GM19035 (cell line): ENCODE measurements around the gene ANO6.
"Not testable (repeated sequence)": the region's sequence is repeated elsewhere in the genome, so short reads cannot be mapped to it uniquely, and the experiment has no call there.

ENCODE experiments used
- ATAC-seq: cut with Tn5 transposase; IDR thresholded peaks from one replicate; pipeline ENCODE4 v1.9.1; 2021; ENCODE audit not compliant: unreplicated experiment

The ANO6 gene, protein sequence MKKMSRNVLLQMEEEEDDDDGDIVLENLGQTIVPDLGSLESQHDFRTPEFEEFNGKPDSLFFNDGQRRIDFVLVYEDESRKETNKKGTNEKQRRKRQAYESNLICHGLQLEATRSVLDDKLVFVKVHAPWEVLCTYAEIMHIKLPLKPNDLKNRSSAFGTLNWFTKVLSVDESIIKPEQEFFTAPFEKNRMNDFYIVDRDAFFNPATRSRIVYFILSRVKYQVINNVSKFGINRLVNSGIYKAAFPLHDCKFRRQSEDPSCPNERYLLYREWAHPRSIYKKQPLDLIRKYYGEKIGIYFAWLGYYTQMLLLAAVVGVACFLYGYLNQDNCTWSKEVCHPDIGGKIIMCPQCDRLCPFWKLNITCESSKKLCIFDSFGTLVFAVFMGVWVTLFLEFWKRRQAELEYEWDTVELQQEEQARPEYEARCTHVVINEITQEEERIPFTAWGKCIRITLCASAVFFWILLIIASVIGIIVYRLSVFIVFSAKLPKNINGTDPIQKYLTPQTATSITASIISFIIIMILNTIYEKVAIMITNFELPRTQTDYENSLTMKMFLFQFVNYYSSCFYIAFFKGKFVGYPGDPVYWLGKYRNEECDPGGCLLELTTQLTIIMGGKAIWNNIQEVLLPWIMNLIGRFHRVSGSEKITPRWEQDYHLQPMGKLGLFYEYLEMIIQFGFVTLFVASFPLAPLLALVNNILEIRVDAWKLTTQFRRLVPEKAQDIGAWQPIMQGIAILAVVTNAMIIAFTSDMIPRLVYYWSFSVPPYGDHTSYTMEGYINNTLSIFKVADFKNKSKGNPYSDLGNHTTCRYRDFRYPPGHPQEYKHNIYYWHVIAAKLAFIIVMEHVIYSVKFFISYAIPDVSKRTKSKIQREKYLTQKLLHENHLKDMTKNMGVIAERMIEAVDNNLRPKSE

DNA sequence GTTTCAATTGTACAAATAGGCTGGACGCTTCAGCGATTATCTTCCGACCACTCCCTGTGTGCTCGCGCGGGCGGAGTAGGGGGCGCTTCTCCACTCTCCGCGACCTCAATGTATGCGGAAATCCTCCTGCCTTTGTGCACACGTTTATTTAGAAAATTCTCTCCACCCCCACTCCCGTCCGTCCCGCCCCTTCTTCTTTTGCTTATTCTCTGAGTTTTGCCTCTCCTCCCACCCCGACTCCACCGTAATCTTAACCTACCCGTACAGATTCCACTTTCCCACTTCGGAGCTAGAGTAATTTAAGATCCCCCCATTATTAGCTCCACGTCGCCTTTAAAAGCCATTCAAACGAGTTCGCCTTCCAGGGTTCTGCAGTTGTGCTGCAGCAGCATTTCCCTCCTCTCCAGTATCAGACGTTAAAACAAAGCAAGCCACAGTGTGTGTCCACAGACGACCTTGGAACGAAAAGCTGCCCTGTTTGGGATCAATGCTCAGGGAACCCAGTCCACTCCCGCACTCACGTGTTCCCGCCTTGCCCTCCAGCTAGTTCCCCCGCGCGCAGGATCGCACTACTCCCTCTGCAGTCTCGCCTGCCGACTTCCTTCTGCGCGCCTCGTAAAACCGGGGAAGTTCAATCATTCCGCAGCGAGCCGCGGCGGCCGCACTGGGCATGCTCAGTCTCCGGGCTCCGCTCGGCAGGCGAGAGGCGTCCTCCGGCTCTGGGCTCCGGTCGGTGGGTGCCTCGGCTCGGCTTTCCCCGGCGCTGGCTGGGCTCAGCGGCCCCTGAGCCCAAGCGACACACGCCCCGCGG is at the start of gene ANO6:
Gene ANO6 (plus strand): TSS at position 677 of the 811 bp plus-strand sequence. CDS start 227 bp downstream, outside the sequence.
- ATAC-seq, result peak; percentile 72

DNA sequence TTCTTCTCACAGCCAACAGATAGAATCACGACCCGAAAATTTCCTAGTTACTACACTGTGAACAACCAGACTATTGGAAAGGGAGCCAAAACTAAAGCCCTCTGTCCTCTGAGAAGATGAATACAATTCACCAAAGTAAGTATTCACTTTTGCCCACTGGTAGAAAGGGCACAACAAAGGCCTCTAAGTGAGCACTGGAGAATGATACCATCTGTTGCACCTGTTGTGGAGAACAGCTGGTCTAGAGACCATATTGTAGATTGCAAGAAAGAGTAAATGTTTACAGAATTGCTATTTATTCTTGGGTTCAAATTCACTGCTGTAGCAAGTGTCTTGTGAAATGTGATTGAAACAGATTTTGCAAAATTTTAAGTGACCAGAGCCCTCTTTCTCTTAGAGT is 46.9 kb upstream of the ANO6 start:
- ATAC-seq, result no peak

DNA sequence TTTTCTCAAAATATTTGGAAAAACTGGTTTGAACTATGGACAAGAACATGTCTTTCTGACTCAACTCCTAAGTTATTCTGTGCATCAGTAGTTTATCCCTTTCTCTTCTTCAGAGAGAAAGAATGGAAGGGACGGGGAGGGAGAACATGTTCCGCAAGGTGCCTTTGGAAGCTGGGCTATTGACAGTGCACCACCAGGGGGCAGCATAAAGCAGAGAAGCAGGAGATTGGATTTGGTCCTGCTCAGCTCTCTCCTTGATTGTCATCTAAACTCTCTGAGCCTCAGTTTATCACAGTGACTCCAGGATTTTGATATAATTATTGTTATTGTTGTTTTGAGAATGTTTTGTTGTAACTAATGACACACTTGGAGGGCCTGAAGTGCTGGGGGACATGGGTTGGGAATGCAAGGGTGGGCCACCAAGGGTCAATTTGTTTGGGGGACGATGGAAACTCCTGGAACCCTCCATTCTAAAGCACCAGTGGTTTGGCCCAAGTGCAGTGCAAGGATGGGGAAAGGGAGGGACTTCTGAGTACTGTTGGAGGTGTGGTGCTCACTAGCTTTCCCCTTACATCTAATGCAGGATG is 45.3 kb upstream of the ANO6 start:
- peak; percentile 88 for ATAC-seq

DNA sequence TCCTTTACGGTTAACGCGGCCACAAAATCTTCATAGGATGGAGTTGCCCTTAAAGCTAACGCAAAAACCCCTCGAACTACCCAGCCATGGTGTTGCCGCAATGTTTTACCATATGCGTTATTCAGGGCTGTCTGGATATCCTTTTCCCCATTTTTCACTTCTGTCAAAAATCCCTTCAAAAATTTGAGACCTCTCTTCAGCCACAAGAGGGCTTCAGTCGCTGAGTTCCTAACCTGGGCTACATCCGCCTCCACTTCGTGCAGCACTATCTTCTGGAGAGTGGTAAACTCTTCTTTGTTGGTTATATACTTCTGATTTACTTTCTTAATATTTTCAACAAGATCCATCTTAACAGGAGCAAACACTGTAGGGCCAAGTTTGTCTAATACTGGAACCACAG is 42.6 kb upstream of the ANO6 start:
- ATAC-seq, result not testable (repeated sequence)

DNA sequence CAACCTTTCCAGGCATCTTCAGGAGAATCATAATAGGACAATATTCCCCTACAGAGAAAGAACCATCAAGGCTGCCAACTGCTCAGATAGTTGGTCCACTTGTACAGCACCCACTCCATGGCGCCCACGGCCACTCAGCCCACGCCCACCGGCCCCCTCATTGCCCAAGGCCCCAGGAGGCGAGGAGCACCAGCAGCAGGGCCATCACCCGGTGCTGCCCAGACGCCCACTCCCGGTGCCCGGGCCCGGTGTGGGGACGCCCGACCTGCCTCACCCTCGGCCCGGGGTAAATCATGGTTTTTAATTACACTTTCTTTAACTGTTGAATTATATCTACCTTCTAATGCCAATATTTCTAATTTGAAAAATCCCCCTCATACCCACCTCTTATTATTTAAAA is 41.3 kb upstream of the ANO6 start:
- no peak for ATAC-seq

DNA sequence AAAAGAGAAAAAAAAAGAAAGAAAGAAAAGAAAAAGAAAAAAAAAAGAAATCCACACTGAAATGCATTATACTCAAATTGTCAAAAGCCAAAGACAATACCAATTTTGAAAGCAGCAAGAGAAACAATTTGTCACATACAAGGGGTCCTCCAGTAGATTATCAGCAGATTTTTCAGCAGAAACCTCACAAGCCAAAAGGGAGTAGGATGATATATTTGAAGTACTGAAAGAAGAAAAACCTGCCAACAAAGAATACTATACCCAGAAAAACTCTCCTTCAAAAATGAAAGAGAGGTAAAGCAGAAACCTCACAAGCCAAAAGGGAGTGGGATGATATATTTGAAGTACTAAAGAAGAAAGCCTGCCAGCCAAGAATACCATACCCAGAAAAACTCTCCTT is 37.1 kb upstream of the ANO6 start:
- no peak for ATAC-seq

DNA sequence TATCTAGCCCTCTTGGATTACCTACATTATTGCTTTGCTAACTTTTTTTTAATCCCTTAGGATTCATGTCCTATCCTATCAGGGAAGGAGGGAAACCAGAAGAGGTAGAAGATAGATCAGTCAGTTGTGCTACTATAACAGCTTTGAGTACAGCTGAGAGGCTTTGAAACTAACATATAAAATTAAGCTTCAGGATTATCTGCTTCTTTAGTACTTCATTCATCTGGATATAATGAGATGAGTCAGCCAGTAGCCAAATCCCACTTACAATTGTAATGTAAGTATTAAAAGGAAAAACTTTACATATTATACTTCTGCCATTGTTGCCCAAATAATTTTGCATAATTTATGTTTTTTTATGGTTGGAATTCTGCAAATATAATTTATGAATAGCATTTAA is 33.4 kb upstream of the ANO6 start:
- ATAC-seq, result no peak

DNA sequence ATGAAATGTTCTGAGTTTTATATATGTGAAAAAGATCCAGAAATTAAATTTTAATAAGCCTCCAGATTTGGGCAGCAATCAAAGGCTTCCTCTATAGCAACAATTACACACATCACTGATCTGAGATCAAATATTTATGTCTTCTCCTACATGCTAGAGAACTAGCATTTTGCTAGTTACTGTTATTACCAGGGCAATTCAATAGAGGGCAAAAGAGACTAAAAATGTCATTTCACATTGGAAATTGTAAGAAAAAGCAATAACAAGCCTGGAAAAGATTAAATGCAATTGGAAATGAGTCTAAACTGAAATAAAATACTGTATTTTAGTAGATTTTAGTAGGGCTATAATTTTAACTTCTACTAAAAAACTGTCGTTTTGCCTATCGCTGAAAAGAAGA is 32.6 kb upstream of the ANO6 start:
- no peak for ATAC-seq

DNA sequence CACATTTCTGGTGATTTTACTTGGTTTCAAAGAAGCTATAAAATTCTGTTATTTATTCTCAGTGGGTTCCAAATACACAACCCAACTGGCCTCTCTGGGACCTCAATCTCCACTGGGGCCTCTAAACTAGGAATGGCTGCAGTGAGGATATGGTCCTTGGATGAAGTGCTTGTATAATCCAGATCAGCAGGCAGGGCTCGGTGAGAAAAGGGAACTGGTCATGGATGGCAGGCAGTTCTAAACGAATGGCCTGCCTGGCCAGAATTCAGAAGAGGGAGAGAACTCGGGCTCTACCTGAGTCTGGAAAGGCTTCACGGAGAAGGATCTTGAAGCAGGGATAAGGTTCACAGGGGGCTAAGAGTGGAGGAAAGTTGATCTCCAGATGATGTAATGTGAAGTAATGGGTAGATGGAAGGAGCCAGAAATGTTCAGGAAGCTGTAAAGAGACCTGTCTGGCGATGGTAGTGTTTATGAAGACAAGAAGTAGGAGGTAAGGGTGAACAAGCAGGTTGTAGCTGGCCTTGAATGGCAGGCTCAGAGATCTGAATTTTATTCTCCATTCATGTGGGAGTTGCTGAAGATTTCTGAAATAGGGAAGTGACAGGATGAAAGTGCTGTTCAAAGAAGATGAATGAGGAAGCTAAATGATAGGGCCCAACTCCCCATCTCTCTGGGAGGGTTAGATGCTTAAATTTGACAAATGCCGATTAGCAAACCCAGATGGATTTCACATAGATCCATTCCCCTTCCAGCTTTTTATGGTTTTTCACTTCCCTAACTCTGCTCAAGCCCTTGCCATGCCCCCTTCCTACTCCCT is 31.5 kb upstream of the ANO6 start:
- ATAC-seq, result no peak

DNA sequence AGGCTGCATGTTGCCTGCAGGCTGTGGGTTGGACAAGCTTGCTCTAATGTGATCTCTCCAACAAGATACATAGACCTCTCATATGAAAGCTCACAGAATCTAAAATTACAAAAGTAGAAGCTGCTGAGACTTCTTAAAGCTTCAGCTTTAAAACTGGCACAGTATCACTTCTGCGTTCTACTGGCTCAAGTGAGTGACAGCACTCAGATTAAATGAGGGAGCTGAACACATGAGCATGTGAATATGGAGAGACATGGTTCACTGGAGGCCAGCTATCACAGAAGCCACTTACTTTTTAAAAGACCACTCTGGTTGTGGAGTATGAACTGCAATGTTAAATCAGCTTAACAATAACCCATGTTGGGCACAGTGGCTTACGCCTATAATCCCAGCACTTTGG is 29.1 kb upstream of the ANO6 start:
- ATAC-seq, result no peak

DNA sequence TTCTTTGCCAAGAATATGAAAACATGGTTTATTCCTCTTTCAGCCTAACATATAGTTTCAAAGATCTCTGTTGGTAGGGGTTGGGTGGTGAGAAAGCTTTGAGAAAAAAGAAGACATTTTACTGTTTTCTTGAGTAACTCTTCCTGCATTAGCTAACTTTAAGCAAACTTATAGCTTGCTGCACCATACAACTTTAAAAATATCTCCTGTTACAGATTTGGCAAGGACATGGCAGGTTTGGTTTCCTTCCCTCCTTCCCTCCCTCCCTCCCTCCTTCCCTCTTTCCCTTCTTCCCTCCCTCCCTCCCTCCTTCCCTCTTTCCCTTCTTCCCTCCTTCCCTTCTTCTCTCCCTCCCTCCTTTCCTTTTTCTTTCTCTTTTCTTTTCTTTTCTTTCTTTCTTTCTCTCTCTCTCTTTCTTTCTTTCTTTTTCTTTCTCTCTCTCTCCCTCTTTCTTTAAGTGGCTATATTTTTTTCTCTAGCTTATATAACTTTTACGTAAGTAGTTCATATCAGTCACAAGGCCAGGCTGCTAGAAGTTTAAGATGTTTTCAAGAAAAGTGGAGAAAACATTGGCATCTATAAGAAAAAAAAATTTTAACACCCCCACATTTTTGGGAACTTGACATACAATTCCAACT is 26.0 kb upstream of the ANO6 start:
- no peak for ATAC-seq

DNA sequence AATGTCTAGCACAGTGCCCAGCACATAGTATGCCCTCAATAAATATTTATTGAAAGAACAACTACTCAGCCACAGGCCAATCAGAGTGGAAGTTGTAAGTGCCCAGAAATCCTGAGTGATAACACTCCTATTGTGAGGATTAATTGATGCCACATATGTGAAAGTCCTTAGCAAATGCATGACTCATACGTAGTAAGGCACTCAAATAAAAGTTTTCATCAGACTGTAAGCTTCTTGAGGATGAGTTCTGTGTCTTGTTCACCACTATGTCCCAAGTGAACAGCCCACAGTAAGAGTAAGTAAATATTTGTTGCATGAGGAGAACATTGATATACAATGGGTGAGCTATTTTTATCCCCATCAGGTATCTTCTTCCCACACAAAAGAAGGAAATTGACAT is 24.7 kb upstream of the ANO6 start:
- ATAC-seq, result no peak

DNA sequence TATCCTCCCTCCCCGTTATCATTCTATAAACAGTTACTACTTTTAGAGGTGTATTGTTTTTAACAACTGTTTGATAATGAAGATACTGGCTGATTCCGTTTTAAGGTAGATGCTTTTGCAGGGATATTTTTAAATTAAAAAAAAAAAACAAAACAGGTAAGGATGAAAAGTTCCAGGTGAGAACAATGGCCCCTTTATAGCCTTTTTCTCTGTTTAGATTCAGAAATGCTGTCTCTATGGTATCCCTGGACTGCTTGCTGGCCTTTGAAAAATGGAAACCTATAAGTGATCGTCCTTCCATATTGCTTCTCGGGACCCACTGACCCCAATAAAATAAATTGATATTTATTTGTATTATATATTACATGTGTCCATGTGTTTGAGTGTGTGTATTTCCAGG is 23.2 kb upstream of the ANO6 start:
- ATAC-seq, result no peak

DNA sequence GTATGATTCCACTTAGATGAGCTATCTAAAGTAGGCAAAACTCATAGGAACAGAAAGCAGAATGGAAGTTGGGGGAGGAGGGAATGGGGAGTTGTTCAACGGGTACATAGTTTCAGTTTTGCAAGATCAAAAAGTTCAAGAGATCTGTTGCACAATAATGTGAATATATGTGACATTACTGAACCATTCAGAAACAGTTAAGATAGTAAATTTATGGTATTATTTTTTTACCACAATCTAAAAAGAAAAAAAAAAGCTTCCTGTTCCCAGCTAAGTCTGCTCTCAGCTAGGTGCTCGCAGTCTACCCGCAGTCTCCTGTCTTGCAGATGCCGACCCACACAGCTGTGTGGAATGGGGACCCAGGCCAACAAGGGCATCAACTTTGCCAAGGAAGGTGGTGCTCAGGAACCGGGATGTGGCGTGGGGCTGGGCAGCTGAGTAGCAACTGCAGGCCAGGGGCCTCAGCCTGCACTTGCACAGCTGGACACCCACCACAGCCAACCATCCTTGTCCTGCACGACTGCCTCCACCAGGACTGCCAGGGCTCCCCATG is 15.3 kb upstream of the ANO6 start:
- no peak for ATAC-seq

DNA sequence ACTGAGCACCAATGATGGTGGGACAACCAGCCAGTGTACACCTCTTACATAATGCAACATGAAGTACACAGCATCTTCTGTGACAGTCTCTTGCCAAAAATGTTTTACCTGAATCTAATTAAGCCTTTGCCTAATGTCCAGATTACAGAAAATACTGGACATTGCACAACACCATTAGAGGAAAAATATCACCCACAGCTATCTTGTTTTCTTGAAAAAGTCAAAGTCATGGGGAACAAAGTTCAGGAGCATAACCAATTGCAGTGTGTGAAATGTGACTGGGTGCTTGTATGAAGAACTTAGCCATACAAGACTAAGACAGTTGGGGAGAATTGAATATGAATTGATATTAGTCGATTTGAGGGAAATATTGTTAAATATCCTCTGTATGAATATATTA is 12.1 kb upstream of the ANO6 start:
- ATAC-seq, result no peak

DNA sequence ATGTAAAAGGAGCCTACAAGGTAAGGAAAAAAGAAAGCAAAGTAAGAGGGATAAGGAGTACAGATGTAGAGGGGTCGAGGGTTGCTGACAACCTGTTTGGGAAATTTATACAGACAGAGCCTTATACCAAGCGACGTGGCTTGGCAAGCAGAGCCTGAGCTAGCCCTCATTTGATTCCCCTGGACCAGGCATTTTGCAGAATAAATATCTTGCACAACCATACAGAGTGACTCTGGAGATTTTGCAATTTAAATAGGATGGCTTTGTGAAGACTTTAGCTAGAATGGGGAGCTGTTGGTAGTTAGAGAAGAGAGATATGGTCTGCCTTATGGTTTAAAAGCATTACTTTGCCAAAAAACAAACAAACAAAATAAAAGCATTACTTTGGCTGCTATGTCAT is 11.1 kb upstream of the ANO6 start:
- no peak for ATAC-seq

DNA sequence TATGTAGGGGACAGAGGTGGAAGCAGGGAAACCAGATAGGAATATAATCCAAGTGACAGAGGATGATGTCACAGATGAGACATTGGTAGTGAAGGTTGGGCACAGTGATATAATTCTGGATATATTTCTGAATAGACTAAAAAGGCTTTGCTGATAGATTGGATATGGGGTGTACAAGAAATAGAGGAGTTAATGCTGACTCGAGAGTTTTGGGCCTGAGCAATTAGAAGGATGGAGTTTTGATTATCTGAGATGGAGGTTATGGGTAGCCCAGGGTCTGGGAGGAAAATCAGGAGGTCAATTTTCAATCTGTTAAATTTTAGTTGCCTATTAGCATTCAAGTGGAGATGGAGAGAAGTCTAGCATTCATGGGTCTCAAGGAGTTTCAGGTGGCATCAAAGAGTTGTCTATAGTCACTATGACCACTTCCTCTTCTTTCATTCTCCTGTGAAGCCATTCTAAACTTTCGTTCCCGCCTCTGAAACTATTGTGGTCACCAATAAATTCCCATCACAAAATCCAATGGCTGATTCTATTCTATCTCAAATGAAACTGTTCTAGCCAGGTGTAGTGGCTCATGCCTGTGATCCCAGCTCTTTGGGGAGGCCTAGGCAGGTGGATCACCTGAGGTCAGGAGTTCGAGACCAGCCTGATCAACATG is 10.6 kb upstream of the ANO6 start:
- peak; percentile 63 for ATAC-seq

DNA sequence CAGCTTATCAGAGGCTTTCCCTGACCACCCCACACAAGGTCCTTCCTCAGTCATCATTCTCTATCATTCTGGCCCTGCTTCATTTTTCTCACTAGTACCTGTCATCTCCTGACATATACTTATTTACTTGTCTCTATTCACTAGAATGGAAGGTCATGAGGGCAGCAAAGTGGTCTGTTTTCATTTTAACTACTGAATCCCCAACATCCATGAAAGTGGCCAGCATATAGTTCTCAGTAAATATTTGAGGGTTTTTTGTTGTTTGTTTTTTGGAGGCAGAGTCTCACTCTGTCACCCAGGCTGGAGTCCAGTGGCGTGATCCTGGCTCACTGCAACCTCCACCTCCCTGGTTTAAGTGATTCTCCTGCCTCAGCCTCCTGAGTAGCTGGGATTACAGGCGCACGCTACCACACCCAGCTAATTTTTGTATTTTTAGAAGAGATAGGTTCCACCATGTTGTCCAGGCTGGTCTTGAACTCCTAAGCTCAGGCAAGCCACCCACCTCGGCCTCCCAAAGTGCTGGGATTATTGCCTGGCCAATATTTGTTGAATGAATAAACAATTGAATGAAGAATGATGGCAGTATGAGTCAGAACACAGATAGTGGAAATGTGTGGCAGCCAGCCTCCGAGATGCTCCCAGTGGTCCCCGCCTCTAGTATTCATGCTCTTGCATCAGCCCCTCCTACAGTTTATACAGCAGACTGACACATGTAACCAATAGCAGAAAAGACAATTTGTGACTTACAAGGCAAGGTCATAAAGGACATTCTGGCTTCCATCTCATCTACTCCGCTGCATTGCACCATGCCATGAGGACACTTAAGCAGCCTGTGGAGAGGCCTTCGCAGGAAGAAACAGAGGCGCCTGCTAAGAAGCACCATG is 7.0 kb upstream of the ANO6 start:
- no peak for ATAC-seq
